HG03103 (cell line): ENCODE results near the gene DGLUCY.
"Not testable (repeated sequence)": the region's sequence is repeated elsewhere in the genome, so short reads cannot be mapped to it uniquely, and the experiment has no call there.

ENCODE experiments used
- ATAC-seq: cut with Tn5 transposase; IDR thresholded peaks from one replicate; pipeline ENCODE4 v1.9.1; 2021; ENCODE audit warnings: low read depth; ENCODE audit not compliant: unreplicated experiment

DGLUCY gene

DNA sequence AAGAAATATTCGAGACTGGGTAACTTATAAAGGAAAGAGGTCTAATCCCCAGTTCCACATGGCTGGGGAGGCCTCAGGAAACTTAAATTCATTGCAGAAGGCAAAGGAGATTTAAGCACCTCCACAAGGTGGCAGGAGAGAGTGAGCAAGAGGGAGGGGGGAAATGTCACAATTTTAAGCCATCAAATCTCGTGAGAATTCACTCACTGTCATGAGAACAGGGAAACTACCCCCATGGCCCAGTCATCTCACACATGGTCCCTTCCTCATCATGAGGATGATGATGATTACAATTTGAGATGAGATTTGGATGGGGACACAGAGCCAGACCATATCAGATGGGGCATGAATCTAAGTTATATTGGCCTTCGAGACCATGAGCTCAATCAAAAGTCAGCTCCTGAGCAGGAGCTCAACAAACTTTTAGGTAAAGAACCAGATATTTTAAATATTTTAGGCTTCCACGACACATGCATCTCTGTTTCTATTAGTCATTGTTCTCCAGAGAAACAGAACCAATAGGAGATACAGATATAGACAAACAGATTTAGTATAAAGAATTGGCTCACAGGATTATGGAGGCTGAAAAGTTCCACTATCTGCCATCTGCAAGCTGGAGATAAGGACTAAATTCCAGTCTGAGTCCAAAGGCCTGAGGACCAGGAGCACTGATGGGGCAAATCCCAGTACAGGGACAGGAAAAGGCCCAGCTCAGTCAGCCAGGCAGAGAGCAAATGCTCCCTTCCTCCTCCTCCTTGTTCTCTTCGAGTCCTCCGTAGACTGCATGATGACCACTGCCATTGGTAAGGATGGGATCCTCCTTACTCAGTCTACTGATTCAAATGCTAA lies 24.9 kb downstream of the DGLUCY start:
- no peak for ATAC-seq

GRCh38 chr14:91139776-91140175 lies 25.9 kb downstream of the DGLUCY start:
- no peak for ATAC-seq

DNA sequence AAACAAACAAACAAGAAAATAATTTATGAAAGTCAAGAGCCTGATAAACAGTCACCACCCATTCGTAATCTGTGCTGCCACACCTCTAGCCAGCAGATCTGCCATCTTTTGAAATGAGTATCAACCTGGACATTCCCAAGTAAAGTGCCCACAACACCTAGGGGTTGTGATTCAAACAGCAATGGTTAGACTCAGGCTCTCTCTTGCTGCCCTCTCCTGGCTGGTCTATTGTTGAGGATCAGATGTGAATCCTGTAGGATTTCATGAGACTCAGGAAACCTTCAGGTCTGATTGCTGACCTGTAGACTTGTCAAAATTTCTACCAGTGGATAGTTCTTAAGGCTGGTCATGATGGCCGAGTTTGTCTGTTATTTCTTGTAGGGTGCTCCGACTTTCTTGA lies 26.8 kb downstream of the DGLUCY start:
- ATAC-seq: no peak

DNA sequence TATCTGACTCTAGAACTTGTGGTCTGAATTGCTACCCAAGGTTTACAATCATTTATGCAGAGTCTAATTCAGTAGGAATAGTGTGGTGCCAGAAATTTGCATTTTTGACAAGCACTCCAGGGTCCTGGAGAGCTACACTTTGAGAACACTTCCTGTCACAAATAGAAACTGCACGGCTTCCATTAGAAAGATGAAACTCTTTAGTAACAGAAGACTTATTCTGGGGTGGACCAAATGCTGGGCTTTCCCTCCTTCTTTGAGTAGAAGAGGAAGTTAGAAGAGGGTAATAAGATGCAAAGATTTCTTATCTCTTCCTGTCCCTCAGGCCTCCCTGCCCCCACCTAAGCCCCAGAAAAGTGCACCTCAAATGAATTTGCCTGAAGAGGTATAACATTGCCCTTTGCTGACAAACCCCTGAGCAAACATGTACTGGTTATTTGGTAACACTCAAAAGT lies 28.4 kb downstream of the DGLUCY start:
- ATAC-seq: peak; percentile 88

- no peak for ATAC-seq
Observed at GRCh38 chr14:91143862-91144261, 30.0 kb downstream of the DGLUCY start.

- ATAC-seq: no peak
Observed at GRCh38 chr14:91144425-91145145, 30.7 kb downstream of the DGLUCY start.

DNA sequence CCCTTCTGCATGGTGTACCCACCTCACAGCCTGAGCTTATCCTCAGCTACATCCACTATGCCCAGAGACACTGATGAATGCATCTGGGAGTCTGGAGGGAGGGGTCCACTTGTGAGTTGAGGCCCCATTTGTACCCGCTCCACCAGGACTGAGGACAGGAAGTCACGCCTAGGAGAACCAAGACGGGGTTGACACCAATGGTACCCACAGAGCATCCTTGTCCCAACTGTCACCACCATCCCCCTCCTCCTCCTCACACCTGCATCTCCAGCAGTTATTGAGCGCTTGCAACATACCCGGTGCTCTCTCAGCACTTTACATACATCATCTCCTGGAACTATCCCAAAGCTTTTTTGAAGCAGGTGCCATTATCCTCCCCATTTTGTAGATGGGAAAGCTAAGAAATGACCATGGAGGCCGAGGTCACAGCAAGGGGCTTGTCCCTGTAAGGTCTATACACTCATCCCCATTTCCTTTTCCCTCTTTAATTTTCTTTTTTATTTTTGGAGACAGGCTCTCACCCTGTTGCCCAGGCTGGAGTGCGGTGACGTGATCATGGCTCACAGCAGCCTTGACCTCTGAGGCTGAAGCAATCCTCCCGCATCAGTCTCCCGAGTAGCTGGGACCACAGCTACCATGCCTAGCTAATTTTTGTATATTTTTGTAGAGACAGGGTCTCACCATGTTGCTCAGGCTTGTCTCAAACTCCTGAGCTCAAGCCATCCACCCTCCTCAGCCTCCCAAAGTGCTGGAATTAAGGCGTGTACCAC lies 31.7 kb downstream of the DGLUCY start:
- no peak for ATAC-seq

DNA sequence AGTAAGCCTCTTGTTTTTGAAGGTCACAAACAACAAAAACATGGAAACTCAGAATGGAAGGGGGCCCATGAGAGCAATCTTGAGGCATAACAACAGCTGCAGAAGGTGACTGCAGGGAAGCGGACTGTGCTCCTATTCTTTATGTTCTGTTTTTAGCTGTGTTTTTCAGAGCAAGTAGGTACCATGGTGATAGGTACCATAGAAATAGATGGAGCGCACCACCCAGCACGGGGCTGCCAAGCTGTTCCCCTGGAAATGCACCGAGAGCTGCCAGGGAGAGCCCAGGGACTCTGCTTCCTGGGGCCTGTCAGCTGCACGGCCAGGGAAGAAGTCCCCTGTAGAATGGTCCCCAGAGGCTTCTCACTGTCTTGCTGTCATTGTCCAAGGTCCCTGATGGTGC lies 32.8 kb downstream of the DGLUCY start:
- ATAC-seq: no peak

GRCh38 chr14:91149462-91149861 lies 35.6 kb downstream of the DGLUCY start:
- no peak for ATAC-seq

- no peak for ATAC-seq
Observed at GRCh38 chr14:91152499-91152898, 38.6 kb downstream of the DGLUCY start.

DNA sequence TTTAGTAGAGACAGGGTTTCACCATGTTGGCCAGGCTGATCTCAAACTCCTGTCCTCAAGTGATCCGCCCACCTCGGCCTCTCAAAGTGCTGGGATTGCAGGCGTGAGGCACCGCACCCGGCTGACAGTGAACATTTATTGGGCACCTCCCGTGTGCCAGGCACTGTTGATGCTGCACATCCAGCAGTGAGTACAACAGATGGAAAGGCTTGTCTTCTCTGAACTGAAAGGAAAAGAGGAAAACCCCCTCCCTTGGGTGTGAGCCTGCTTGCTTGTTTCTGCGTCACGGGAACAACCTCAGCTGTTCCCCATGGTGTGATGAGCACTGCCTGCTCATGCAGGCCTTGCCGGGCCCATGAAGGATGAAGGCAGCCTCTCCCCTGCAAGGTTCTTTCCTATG lies 39.5 kb downstream of the DGLUCY start:
- ATAC-seq: no peak

GRCh38 chr14:91154851-91155625 lies 41.2 kb downstream of the DGLUCY start:
- no peak for ATAC-seq

DNA sequence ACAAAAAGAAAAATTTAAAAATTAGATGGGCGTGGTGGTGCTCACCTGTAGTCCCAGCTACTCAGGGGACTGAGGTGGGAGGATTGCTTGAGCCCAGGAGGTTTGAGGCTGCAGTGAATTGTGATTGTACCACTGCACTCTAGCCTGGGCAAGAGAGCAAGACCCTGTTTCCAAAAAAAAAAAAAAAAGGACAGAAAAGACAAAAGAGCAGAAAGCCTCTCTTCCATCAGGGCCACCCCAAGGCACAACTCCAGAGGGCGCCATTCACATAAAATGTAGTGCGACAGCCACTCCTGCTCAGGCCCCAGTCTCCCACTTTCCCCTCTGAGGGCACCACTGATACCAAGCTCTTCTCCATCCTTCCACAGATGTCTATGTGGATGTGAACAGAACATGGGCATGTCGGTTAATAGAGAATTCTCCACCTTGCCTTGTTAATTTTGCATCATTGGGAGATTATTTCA lies 41.8 kb downstream of the DGLUCY start:
- ATAC-seq: no peak

DNA sequence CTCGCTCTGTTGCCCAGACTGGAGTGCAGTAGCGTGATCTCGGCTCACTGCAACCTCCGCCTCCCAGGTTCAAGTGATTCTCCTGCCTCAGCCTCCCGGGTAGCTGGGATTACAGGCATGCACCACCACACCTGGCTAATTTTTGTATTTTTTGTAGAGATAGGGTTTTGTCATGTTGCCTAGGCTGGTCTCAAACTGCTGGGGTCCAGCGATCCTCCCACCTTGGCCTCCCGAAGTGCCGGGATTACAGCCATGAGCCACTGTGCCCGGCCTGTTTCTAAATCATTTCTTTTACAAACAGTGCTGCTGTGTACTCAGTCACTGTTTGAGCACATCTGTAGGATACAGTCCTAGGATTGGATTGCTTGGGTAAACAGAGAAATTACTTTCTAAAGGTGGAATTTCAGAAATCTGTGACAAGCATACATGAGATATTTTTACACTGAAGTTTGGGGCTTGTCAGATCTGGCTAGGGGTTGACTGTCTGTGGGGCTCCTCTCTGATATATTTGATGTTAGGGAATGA lies 42.3 kb downstream of the DGLUCY start:
- not testable (repeated sequence) for ATAC-seq

- not testable (repeated sequence) for ATAC-seq
Observed at GRCh38 chr14:91156877-91157276, 43.0 kb downstream of the DGLUCY start.

- no peak for ATAC-seq
Observed at GRCh38 chr14:91158091-91158790, 44.4 kb downstream of the DGLUCY start.

- ATAC-seq: no peak
Observed at GRCh38 chr14:91159182-91159581, 45.3 kb downstream of the DGLUCY start.

DNA sequence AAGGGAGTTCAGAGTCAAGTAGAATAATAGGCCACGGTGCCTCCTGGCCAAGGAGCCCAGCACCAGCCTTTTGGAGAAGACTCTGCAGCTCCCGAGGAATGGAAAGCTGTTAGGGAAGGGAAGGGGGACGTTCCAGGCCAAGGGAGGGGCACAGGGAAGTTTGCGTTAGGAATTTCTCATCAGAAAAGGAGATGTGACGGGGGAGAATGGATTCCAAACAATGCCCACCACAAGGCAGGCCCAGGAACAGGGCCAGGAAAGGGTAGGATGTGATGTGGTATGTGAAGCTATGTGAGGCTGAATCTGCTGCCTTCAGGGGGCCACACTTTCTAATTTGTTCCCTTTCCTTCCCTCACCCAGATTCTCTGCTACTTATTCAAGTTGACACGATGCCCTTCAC lies 46.0 kb downstream of the DGLUCY start:
- ATAC-seq: no peak

DNA sequence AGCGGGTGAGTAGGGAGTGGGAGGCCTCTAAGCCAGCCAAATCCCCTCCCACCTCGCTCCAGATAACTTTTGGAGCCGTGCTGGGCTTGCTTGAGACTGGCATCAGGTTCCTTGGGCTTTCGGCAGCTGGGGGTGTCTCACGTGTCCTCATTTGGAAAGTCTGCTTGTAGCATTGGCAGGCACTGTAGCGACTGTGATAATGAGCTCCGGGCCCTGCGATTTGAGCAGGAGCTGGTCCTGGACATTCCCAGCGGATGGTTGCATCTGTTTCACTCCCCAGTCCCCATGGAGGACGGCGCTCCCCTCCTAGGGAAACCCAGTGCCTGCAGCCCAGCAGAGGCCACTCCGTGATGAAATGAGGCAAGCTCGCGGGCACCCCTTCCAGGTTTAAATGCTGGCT lies 49.4 kb downstream of the DGLUCY start:
- no peak for ATAC-seq
